ENCODE results near the gene EFNA2.
"Not testable (repeated sequence)": the region's sequence is repeated elsewhere in the genome, so short reads cannot be mapped to it uniquely, and the experiment has no call there.

EFNA2 gene

GRCh38 chr19:1285737-1286360 lies at the start of gene EFNA2:
Gene EFNA2, plus strand, starts transcription at chr19:1285873. Its CDS starts 296 bp downstream, at chr19:1286169.
- DNase-seq = no peak

GRCh38 chr19:1236576-1236975 lies 49.1 kb upstream of the EFNA2 start:
- DNase-seq = no peak

DNA sequence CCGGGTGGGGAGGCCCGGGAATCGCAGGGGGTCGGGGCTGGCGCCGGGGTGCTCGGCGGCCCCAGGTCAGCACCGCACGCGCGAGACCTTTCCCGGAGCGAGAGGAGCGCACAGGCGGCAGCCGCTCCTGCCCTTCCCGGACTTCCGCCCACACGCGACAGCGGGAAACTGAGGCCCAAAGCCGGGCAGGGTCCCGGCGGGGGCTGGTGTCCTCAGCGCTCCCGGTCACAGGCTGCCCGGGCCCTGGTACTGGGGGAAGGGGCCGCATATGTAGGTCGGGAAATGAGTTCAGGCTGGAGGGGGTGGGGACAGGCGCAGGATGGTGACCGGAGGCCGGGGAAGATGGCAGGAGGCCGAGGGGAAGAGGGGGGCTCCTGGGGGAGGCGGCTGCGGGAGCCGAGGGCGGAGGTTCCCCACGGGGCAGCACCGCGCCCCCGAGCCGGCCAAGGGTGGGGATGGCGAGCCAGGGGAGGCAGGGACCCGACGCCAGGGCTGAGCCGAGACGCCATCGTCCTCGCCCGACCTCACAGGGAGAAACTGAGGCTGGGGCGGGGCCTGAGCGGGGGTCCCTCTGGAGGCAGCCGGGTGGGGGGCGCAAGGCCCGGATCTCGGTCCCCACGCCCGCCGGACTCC lies 48.5 kb upstream of the EFNA2 start:
- DNase-seq = no peak

- no peak for DNase-seq
Observed at GRCh38 chr19:1237754-1238368, 47.8 kb upstream of the EFNA2 start, which contains the start of gene CBARP. Gene CBARP, minus strand, starts transcription at chr19:1238005. Its CDS starts 1,905 bp downstream, at chr19:1236100.

DNA sequence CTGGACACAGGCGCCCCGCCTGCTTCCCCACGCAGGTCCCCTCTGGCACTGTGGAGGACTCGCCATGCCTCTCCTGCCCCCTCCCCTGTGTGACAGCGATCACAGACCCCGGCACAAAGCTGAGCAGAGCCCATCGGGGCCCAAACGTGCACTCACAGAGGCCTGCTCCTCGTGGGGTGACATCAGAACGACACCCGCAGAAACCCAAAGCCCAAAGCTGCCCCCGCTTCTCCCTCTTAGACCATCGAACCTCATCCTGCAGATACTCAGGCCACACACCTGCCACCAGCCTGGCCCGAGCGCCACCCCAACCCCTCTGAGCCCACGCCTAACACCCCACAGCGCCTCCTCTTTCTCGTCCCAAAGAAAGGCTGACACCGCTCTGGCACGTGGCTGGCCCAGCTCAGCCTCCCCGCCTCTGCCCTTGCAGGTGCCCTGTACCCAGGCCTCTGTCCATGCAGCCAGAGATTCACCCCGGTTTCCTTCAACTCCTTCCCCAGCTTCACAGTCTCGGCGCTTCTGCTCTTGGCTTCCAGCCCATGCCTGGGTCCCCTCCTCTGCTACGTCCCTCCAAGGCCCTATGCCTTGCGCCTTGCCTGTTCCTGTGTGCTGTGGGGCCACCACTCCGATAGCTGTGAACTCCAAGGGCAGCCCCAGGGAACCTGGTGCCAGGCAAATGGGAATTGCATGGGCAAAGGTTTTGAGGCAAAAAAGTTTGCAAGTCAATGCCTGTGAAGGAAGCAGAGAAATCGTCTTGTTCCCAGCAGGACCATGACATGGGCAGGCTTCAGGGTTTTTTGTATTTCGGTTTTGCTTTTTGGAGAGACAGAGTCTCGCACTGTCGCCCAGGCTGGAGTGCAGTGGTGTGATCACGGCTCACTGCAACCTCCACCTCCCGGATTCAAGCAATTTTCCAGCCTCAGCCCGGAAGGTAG lies 47.0 kb upstream of the EFNA2 start:
- DNase-seq = no peak

DNA sequence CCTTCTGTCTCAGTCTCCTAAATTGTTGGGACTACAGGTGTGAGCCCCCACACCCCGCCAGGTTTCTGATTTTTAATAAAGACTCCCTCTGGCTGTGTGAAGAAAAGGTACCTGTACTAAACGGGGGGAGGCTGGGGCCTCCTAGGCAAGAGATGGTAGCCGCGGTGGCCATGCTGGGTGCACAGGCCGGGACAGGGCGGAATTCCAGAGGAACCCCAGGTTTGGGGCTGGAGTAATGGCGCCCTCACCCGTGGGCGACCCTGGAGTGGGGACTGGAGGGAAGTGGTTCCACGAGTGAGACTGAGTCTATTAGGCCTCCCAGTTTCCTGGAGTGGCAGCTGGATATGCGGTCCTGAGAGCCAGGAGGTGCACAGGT lies 46.3 kb upstream of the EFNA2 start:
- DNase-seq = no peak

- peak; percentile 61 for DNase-seq
Observed at GRCh38 chr19:1239796-1240737, 45.6 kb upstream of the EFNA2 start.

- no peak for DNase-seq
Observed at GRCh38 chr19:1240925-1241324, 44.7 kb upstream of the EFNA2 start.

GRCh38 chr19:1241417-1242095 lies 44.1 kb upstream of the EFNA2 start, which contains the start of gene ATP5F1D:
Gene ATP5F1D, plus strand, starts transcription at chr19:1241751. Its CDS starts 100 bp downstream, at chr19:1241851.
- DNase-seq = peak; percentile 55

GRCh38 chr19:1243768-1244692 lies 41.6 kb upstream of the EFNA2 start:
- no peak for DNase-seq

DNA sequence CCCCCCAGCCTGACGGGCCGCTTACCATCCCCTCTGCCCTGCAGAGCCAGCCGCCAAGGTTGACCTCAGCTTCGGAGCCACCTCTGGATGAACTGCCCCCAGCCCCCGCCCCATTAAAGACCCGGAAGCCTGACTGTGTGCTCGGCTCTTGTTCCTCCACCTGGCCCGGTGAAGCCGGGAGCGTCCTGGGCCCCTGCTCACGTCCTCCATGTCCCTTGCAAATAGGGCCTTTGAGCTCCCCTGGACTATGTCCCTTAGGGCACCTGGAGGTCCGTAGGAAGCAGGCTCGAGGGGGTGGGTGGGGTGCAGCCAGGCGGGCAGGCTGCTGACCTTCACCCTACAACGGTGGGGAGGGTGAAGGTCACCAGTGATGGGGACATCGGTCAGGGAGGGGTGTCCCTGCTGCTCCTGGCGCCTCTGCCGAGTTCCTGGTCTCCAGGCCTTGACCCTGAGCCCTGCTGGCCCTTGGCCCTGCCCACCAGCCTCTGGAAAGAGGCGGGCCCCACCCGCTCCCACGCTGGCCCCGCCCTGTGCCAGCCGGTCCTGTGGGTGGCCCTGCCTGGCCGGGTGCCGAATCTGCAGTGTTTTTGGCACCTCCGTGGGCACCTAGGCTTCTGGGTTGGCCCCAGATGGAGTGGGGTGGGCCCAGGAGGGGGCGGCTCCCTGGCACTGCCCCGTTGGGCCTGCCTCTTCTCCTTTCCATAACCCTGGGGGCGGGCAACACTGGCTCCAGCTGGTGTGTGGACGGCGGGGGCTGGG lies 40.8 kb upstream of the EFNA2 start:
- no peak for DNase-seq

DNA sequence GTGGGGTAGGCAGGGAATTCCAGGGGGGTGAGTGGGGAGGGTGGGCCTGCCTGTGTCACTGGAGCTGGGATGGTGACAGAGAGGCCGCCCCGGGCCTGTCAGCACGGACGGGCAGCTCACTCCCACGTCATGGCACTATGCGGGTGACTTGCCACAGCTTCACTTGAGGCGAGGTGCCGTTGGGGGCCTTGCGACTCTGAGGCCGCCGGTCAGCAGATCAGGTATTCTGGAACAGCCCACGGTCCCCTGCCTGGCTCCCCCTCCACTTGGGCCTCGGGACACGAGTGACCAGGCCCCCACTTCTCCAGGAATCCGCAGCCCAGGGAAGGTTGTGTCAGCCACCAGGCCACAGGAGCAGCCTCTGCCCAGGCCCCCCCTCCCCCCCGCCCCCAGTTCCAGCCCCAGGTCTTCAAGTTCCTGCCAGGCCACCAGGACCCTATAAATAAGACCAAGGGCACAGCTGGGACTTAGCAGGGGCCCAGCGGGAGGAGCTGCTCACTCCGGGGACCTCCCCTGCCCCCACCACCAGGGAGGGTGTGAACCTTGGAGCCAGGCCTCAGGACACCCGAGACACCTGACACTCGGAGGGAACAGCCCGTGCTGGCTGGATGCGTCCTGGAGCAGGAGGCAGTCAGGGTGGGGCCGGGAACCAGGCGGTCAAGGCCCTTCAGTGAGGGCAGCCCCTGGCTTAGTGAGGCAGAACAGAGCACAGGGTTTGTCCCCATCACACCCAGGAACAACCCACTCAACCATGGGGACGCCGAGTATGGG lies 40.0 kb upstream of the EFNA2 start:
- DNase-seq = no peak

- not testable (repeated sequence) for DNase-seq
Observed at GRCh38 chr19:1246265-1247087, 39.2 kb upstream of the EFNA2 start.

GRCh38 chr19:1247748-1248138 lies 37.9 kb upstream of the EFNA2 start:
- no peak for DNase-seq

GRCh38 chr19:1248139-1248785 lies 37.4 kb upstream of the EFNA2 start, which contains the start of gene MIDN:
Gene MIDN, plus strand, starts transcription at chr19:1248583. Its CDS starts 1,714 bp downstream, at chr19:1250297.
- DNase-seq = peak; percentile 59

DNA sequence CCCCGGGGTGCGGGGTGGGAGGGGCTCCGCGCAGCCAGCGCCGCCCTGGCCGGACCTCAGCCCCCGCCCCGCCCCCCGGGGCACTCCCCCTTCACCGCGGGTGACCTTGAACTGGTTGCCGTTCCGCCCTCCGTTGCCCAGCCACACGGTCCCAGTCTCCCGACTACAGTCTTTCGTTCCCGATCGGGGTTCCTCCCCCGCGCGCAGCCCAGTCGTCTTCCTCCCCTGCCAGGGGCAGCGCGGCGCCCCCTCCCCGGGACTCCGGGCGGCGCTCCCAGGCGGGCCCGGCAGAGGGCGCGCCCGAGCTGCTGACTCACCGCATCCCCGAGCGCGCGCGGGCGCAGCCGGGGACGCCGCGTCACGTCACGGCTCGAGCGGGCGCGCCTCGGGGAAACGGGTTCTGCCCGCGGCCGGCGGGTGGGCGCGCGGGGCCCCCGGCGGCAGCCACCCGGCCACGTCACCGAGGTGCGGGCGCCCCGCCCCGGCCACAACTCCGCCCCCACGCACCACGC lies 36.8 kb upstream of the EFNA2 start:
- peak; percentile 59 for DNase-seq
